K562 (cell line): Measurements from ENCODE around the gene PAN2. TPM values are rescaled to one million over a fixed set of nuclear protein-coding genes. Genes with fewer than 3 reads are reported as not detected.
A peak's percentile ranks its signal among the peaks of the same experiment; 100 is the strongest.

Experiments
- BCLAF1 ChIP-seq, 2 experiments: fragments of 450-650 bp in 1 of 2; IDR thresholded peaks; 2 replicates each; pipeline ENCODE4 v1.6.1; 2011 to 2017; ENCODE audit warnings: low read depth in 2 of 2, antibody characterized with exemption in 1 of 2, borderline replicate concordance in 1 of 2, low read length in 1 of 2, mild to moderate bottlenecking in 1 of 2, mixed read lengths in 1 of 2; ENCODE audit not compliant: control insufficient read depth in 1 of 2
- CEBPB ChIP-seq: fragments of 450-650 bp; IDR thresholded peaks from 2 replicates; pipeline ENCODE4 v1.6.1; 2016; ENCODE audit warnings: missing genetic modification characterization, missing compliant biosample characterization
- DIDO1 ChIP-seq: fragments of 450-650 bp; IDR thresholded peaks from 2 replicates; pipeline ENCODE4 v1.6.1; 2016; ENCODE audit warnings: low read depth, missing biosample characterization, missing genetic modification characterization
- ESRRA ChIP-seq: fragments of 450-650 bp; IDR thresholded peaks from 2 replicates; pipeline ENCODE4 v1.6.1; 2014; ENCODE audit warnings: low read depth, mild to moderate bottlenecking, moderate library complexity, borderline replicate concordance
- KLF13 ChIP-seq: fragments of 450-650 bp; IDR thresholded peaks from 2 replicates; pipeline ENCODE4 v1.6.1; 2016; ENCODE audit warnings: missing genetic modification characterization, low read depth, mild to moderate bottlenecking, missing compliant biosample characterization, moderate library complexity, borderline replicate concordance
- KLF16 ChIP-seq: IDR thresholded peaks from 2 replicates; pipeline ENCODE4 v1.6.1; 2016; ENCODE audit warnings: antibody characterized with exemption
- MYC ChIP-seq, 2 experiments: fragments of 250-450 bp in 1 of 2; sonication (Bioruptor Pico) in 1 of 2; IDR thresholded peaks; 2 replicates each; pipeline versions ENCODE4 v1.5.1 to v1.6.1; 2012 to 2021; ENCODE audit warnings: low read depth in 2 of 2, borderline replicate concordance in 1 of 2, improper control_type of control experiment in 1 of 2, low read length in 1 of 2, mild to moderate bottlenecking in 1 of 2, moderate library complexity in 1 of 2
- NEUROD1 ChIP-seq: fragments of 150-350 bp; IDR thresholded peaks from 2 replicates; pipeline ENCODE4 v1.6.1; 2014; ENCODE audit warnings: borderline replicate concordance, low read length, low read depth; ENCODE audit not compliant: partially characterized antibody
- NFATC3 ChIP-seq: fragments of 450-650 bp; IDR thresholded peaks from 2 replicates; pipeline ENCODE4 v1.6.1; 2017; ENCODE audit warnings: mild to moderate bottlenecking
- NFXL1 ChIP-seq: fragments of 450-650 bp; formaldehyde crosslinking; IDR thresholded peaks from 2 replicates; pipeline ENCODE4 v1.4.0; 2021; ENCODE audit warnings: mild to moderate bottlenecking
- NR2C1 ChIP-seq, 2 experiments: fragments of 450-650 bp; IDR thresholded peaks; 2 replicates each; pipeline ENCODE4 v1.6.1; 2017; ENCODE audit warnings: mild to moderate bottlenecking in 2 of 2, antibody characterized with exemption in 1 of 2, inconsistent platforms in 1 of 2, missing compliant biosample characterization in 1 of 2, missing genetic modification characterization in 1 of 2
- POLR2H ChIP-seq: IDR thresholded peaks from 2 replicates; pipeline ENCODE4 v1.6.1; 2016; ENCODE audit warnings: missing genetic modification characterization, low read depth, mild to moderate bottlenecking, control low read depth, missing compliant biosample characterization, moderate library complexity
- SMC3 ChIP-seq: conservative IDR thresholded peaks from 2 replicates; pipeline ENCODE4 v1.6.1; 2011; ENCODE audit warnings: low read depth, low read length, improper control_type of control experiment; ENCODE audit not compliant: insufficient read depth
- TCF7 ChIP-seq: sonication (generic); IDR thresholded peaks from 2 replicates; pipeline ENCODE4 v1.6.1; 2016; ENCODE audit warnings: antibody characterized with exemption, borderline replicate concordance
- TCFL5 ChIP-seq: fragments of 250-450 bp; sonication (Bioruptor Pico); conservative IDR thresholded peaks from 2 replicates; pipeline ENCODE4 v1.6.1; 2021; ENCODE audit warnings: mild to moderate bottlenecking, moderate library complexity, matching md5 sums
- THRA ChIP-seq: fragments of 450-650 bp; IDR thresholded peaks from 2 replicates; pipeline ENCODE4 v1.6.1; 2017; ENCODE audit warnings: mild to moderate bottlenecking, moderate library complexity
- ZNF3 ChIP-seq: fragments of 250-450 bp; sonication (Bioruptor Pico); IDR thresholded peaks from 2 replicates; pipeline ENCODE4 v1.5.0; 2021; ENCODE audit warnings: mild to moderate bottlenecking, moderate library complexity
- ZNF354B ChIP-seq: fragments of 250-450 bp; sonication (Bioruptor Pico); IDR thresholded peaks from 2 replicates; pipeline ENCODE4 v1.4.0; 2020
- ZNF398 ChIP-seq: fragments of 250-450 bp; sonication (Bioruptor Pico); IDR thresholded peaks from 2 replicates; pipeline ENCODE4 v1.8.0; 2021; ENCODE audit warnings: moderate library complexity, mild to moderate bottlenecking, inconsistent platforms
- ZNF717 ChIP-seq: fragments of 250-450 bp; sonication (Bioruptor Pico); IDR thresholded peaks from 2 replicates; pipeline ENCODE4 v1.5.0; 2021
- ZNF785 ChIP-seq: fragments of 250-450 bp; sonication (Bioruptor Pico); IDR thresholded peaks from 2 replicates; pipeline ENCODE4 v1.4.0; 2020; ENCODE audit warnings: mild to moderate bottlenecking
- polyA plus RNA-seq, 8 experiments: library from polyadenylated mRNA; depleted of rRNA in 4 of 8; stranded (reverse) in 5 of 8; unstranded in 3 of 8; fragments of >200 nt; fragmentation: Nextera tagmentation in 2 of 8; fragmentation: Illumina TruSeq in 1 of 8; extraction: Ambion mirVana in 2 of 8; extraction: Trizol in 1 of 8; gene quantifications; 2 replicates each; pipeline versions ENCODE4 v1.2.1 to v1.2.3, GENCODE V29; 2011 to 2014; ENCODE audit warnings: inconsistent platforms in 1 of 8, missing spikeins in 1 of 8
- total RNA-seq, 7 experiments: library from RNA; depleted of rRNA in 6 of 7; stranded (reverse); fragments of >200 nt in 6 of 7; fragmentation: Illumina TruSeq in 2 of 7; extraction: Trizol in 2 of 7; gene quantifications; 2 replicates each; pipeline versions ENCODE4 v1.2.1 to v1.2.3, GENCODE V29; 2011 to 2021; ENCODE audit warnings: low replicate concordance in 1 of 7
- TF ChIP-seq, protein P1 (sequence below): sonication (generic); formaldehyde crosslinking; IDR thresholded peaks from 2 replicates; pipeline ENCODE4 v1.9.0; 2022; ENCODE audit warnings: mild to moderate bottlenecking, missing genetic modification reagents

Gene PAN2
- total and polyA plus RNA-seq, 9 of the 15 experiments (the other 6 are each of a cell fraction or from before 2014, with no cell fraction given) = 15.0 to 66.1 (median 25.9) TPM

- TF ChIP-seq ZNF398 (CRISPR knock-in tag) = no peak
- peak; percentile 83 for TF ChIP-seq ESRRA
- no peak for TF ChIP-seq ZNF354B (CRISPR knock-in tag)
- TF ChIP-seq MYC (IDR thresholded peaks at IDR 0.05; ENCODE audit: low read depth, low read length) = no peak
- TF ChIP-seq MYC (CRISPR knock-in tag; IDR thresholded peaks at IDR 0.05; ENCODE audit: borderline replicate concordance, low read depth) = no peak
- TF ChIP-seq CEBPB (tag) = no peak
- no peak for TF ChIP-seq DIDO1 (tag)
- no peak for TF ChIP-seq SMC3
- peak; percentile 94 for TF ChIP-seq THRA
- no peak for TF ChIP-seq TCF7
- TF ChIP-seq NR2C1 (IDR thresholded peaks at IDR 0.05) = peak; percentile 64
- TF ChIP-seq NR2C1 (tag; IDR thresholded peaks at IDR 0.05) = no peak; the same call in 1 of the 2 replicates
- no peak for TF ChIP-seq ZNF3 (CRISPR knock-in tag)
- no peak for TF ChIP-seq KLF16
- TF ChIP-seq ZNF717 (CRISPR knock-in tag) = no peak
- TF ChIP-seq KLF13 (tag) = no peak
- TF ChIP-seq, protein P1, sequence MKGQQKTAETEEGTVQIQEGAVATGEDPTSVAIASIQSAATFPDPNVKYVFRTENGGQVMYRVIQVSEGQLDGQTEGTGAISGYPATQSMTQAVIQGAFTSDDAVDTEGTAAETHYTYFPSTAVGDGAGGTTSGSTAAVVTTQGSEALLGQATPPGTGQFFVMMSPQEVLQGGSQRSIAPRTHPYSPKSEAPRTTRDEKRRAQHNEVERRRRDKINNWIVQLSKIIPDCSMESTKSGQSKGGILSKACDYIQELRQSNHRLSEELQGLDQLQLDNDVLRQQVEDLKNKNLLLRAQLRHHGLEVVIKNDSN = no peak
- no peak for TF ChIP-seq NFATC3
- TF ChIP-seq BCLAF1 (IDR thresholded peaks at IDR 0.05; ENCODE audit: borderline replicate concordance in 1 of 2, control insufficient read depth in 1 of 2, low read depth in 2 of 2, low read length in 1 of 2) = no peak
- TF ChIP-seq ZNF785 (CRISPR knock-in tag) = no peak
- no peak for TF ChIP-seq NFXL1
- no peak for TF ChIP-seq NEUROD1
- no peak for TF ChIP-seq TCFL5 (CRISPR knock-in tag)
- no peak for TF ChIP-seq POLR2H (tag)
These were observed 66.2 kb downstream of the PAN2 start (continued) for GRCh38 chr12:56267443-56268071.
